DND-41 (cell line): Measurements from ENCODE around the gene ATP9B.

Experiments used
- ATAC-seq: fragments of 200-7000 bp; cut with Tn5 transposase; 3 replicates; pipeline ENCODE4 v1.9.1; 2021; ENCODE audit warnings: low read depth; ENCODE audit not compliant: insufficient read depth
- DNase-seq: peaks from one replicate; pipeline ENCODE4 v3.0.0-alpha.2; 2020
- H2AFZ ChIP-seq: 2 replicates; pipeline ENCODE4 v1.6.0; 2012; ENCODE audit warnings: low read depth, low read length
- H3K27ac ChIP-seq: 2 replicates; pipeline ENCODE4 v1.5.1; 2012; ENCODE audit warnings: low read length, inconsistent platforms
- H3K27me3 ChIP-seq: fragments of 200-600 bp; sonication (generic); 2 replicates; pipeline ENCODE4 v1.6.0; 2012; ENCODE audit warnings: low read length, mild to moderate bottlenecking, inconsistent platforms; ENCODE audit not compliant: insufficient read depth, poor library complexity
- H3K36me3 ChIP-seq: 2 replicates; pipeline ENCODE4 v1.5.1; 2012; ENCODE audit warnings: low read length, inconsistent platforms; ENCODE audit not compliant: insufficient read depth
- H3K4me1 ChIP-seq: 2 replicates; pipeline ENCODE4 v1.5.1; 2012; ENCODE audit warnings: mild to moderate bottlenecking, low read length; ENCODE audit not compliant: insufficient read depth
- H3K4me2 ChIP-seq: 2 replicates; pipeline ENCODE4 v1.6.0; 2012; ENCODE audit warnings: mild to moderate bottlenecking, moderate library complexity, low read length, inconsistent platforms; ENCODE audit not compliant: insufficient read depth
- H3K4me3 ChIP-seq, 2 experiments: fragments of 200-600 bp in 1 of 2; shearing (Covaris generic) in 1 of 2; 2 replicates each; pipeline ENCODE4 v1.5.1; 2012 to 2016; ENCODE audit warnings: inconsistent platforms in 2 of 2, low read length in 2 of 2, mild to moderate bottlenecking in 2 of 2, low read depth in 1 of 2, moderate library complexity in 1 of 2
- H3K79me2 ChIP-seq: 2 replicates; pipeline ENCODE4 v1.6.0; 2012; ENCODE audit warnings: low read length, inconsistent platforms; ENCODE audit not compliant: insufficient read depth
- H3K9ac ChIP-seq: 2 replicates; pipeline ENCODE4 v1.6.0; 2012; ENCODE audit warnings: low read depth, mild to moderate bottlenecking, inconsistent platforms, low read length, moderate library complexity
- H3K9me3 ChIP-seq: 2 replicates; pipeline ENCODE4 v1.5.1; 2012; ENCODE audit warnings: low read length, moderate library complexity, mild to moderate bottlenecking, inconsistent platforms; ENCODE audit not compliant: insufficient read depth, severe bottlenecking
- H4K20me1 ChIP-seq: 2 replicates; pipeline ENCODE4 v1.6.0; 2012; ENCODE audit warnings: low read length; ENCODE audit not compliant: insufficient read depth
- CTCF ChIP-seq: IDR thresholded peaks from 2 replicates; pipeline ENCODE4 v1.5.1; 2012; ENCODE audit warnings: borderline replicate concordance, low read length, moderate library complexity, mild to moderate bottlenecking; ENCODE audit not compliant: poor library complexity, severe bottlenecking; ENCODE audit errors: extremely low read depth
- EZH2 ChIP-seq: IDR thresholded peaks from 3 replicates; pipeline ENCODE4 v1.6.1; 2012; ENCODE audit warnings: borderline replicate concordance, low read depth, mild to moderate bottlenecking, moderate library complexity, low read length, inconsistent platforms; ENCODE audit not compliant: severe bottlenecking

The ATP9B gene

GRCh38 chr18:79381811-79382311, 312.7 kb downstream of the ATP9B start:
- no peak for DNase-seq
- H3K79me2 ChIP-seq, result no peaks in the 10 kb centered on the region
- no peak for ATAC-seq

GRCh38 chr18:79382681-79383387, 313.6 kb downstream of the ATP9B start:
- DNase-seq (no peak), ATAC-seq (no peak)
- Histone ChIP-seq H3K4me1 (peaks cover 8% of the 10 kb centered on the region; the same call in 1 of the 2 replicates), H2AFZ (no peak overlapping the region), H3K9me3 (no peaks in the 10 kb centered on the region), H3K4me3 (no peak overlapping the region), H3K27me3 (no peaks in the 10 kb centered on the region), H3K36me3 (peaks cover 22% of the 10 kb centered on the region), H3K9ac (no peak overlapping the region), H3K4me2 (no peak overlapping the region), H3K27ac (no peak overlapping the region), H4K20me1 (0 out of 2 replicates have a peak, but pooled peaks cover 3% of the 10 kb centered on the region), H3K79me2 (no peaks in the 10 kb centered on the region)
- TF ChIP-seq EZH2, result no peak
- no peak for TF ChIP-seq CTCF

More at GRCh38 chr18:79381811-79382311, 312.7 kb downstream of the ATP9B start:
- H3K27ac ChIP-seq, result no peak overlapping the region
- no peak overlapping the region for H3K4me3 ChIP-seq
- no peak overlapping the region for H3K4me2 ChIP-seq
- no peak overlapping the region for H3K9ac ChIP-seq
- TF ChIP-seq CTCF (no peak), EZH2 (no peak)
- H4K20me1 ChIP-seq, result 0 out of 2 replicates have a peak, but pooled peaks cover 3% of the 10 kb centered on the region
- no peaks in the 10 kb centered on the region for H3K27me3 ChIP-seq
- no peak overlapping the region for H2AFZ ChIP-seq
- no peaks in the 10 kb centered on the region for H3K9me3 ChIP-seq
- H3K36me3 ChIP-seq, result peaks cover 31% of the 10 kb centered on the region
- no peaks in the 10 kb centered on the region for H3K4me1 ChIP-seq

GRCh38 chr18:79383388-79384056, 314.3 kb downstream of the ATP9B start:
- no peak overlapping the region for H3K9ac ChIP-seq
- H3K9me3 ChIP-seq, result no peaks in the 10 kb centered on the region
- H3K36me3 ChIP-seq, result peaks cover 15% of the 10 kb centered on the region
- H4K20me1 ChIP-seq, result 0 out of 2 replicates have a peak, but pooled peaks cover 3% of the 10 kb centered on the region
- H3K4me2 ChIP-seq, result no peak overlapping the region
- TF ChIP-seq EZH2, result no peak
- TF ChIP-seq CTCF, result no peak
- no peak overlapping the region for H3K27ac ChIP-seq
- H3K27me3 ChIP-seq, result no peaks in the 10 kb centered on the region
- H3K4me3 ChIP-seq, result no peak overlapping the region
- no peak for ATAC-seq
- no peaks in the 10 kb centered on the region for H3K79me2 ChIP-seq
- peaks cover 8% of the 10 kb centered on the region for H3K4me1 ChIP-seq
- no peak for DNase-seq
- no peak overlapping the region for H2AFZ ChIP-seq
